Ishikawa (cell line): ENCODE results near the gene RAVER2.

Source experiments
- CEBPB ChIP-seq: IDR thresholded peaks from 2 replicates; pipeline ENCODE4 v1.6.1; 2012
- EGR1 ChIP-seq: IDR thresholded peaks from 2 replicates; pipeline ENCODE4 v1.6.1; 2012
- EP300 ChIP-seq: IDR thresholded peaks from 2 replicates; pipeline ENCODE4 v1.6.1; 2012; ENCODE audit warnings: borderline replicate concordance
- NFIC ChIP-seq: IDR thresholded peaks from 2 replicates; pipeline ENCODE4 v1.6.1; 2012
- TAF1 ChIP-seq: IDR thresholded peaks from 2 replicates; pipeline ENCODE4 v1.6.1; 2012; ENCODE audit warnings: low read depth, mild to moderate bottlenecking
- TCF12 ChIP-seq: IDR thresholded peaks from 2 replicates; pipeline ENCODE4 v1.6.1; 2012; ENCODE audit warnings: low read depth
- YY1 ChIP-seq: IDR thresholded peaks from 2 replicates; pipeline ENCODE4 v1.6.1; 2012; ENCODE audit warnings: low read depth
- TF ChIP-seq, protein P1 (sequence below): IDR thresholded peaks from 2 replicates; pipeline ENCODE4 v1.6.1; 2012; ENCODE audit warnings: low read depth, mild to moderate bottlenecking

DNA sequence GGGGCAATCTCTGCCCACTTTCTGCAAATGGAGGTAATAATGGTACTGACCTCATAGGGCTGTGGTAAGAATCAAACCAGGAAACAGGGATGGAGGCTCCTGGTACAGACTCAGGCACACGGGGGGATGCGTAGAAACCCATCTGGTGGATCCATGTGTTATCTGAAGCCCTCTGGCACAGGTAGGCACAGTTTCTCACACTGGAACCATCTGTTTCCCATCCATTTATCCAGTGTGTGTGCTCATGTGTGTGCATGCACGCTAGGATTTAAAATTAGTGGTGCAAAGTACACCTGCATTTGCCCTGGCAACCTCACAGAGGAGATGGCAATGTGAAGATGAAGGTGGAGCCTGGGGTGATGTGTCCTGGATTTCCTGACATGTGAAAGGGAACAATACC lies 103.3 kb downstream of the RAVER2 start:
- TF ChIP-seq, protein P1, sequence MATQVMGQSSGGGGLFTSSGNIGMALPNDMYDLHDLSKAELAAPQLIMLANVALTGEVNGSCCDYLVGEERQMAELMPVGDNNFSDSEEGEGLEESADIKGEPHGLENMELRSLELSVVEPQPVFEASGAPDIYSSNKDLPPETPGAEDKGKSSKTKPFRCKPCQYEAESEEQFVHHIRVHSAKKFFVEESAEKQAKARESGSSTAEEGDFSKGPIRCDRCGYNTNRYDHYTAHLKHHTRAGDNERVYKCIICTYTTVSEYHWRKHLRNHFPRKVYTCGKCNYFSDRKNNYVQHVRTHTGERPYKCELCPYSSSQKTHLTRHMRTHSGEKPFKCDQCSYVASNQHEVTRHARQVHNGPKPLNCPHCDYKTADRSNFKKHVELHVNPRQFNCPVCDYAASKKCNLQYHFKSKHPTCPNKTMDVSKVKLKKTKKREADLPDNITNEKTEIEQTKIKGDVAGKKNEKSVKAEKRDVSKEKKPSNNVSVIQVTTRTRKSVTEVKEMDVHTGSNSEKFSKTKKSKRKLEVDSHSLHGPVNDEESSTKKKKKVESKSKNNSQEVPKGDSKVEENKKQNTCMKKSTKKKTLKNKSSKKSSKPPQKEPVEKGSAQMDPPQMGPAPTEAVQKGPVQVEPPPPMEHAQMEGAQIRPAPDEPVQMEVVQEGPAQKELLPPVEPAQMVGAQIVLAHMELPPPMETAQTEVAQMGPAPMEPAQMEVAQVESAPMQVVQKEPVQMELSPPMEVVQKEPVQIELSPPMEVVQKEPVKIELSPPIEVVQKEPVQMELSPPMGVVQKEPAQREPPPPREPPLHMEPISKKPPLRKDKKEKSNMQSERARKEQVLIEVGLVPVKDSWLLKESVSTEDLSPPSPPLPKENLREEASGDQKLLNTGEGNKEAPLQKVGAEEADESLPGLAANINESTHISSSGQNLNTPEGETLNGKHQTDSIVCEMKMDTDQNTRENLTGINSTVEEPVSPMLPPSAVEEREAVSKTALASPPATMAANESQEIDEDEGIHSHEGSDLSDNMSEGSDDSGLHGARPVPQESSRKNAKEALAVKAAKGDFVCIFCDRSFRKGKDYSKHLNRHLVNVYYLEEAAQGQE = no peak
- no peak for TF ChIP-seq TAF1
- TF ChIP-seq TCF12 = no peak
- TF ChIP-seq CEBPB = no peak
- TF ChIP-seq EGR1 = no peak
- no peak for TF ChIP-seq YY1
- TF ChIP-seq NFIC = no peak
- no peak for TF ChIP-seq EP300
